Astrocyte of the spinal cord (primary cell): Measurements from ENCODE around the gene APBB2.
A peak's percentile ranks its signal among the peaks of the same experiment; 100 is the strongest.

Experiments used
- DNase-seq: peaks from one replicate; pipeline ENCODE4 v3.0.0; 2011; ENCODE audit warnings: low read depth, low spot score
- H3K4me3 ChIP-seq: 2 replicates; pipeline ENCODE4 v1.5.1; 2011; ENCODE audit warnings: low read depth, mild to moderate bottlenecking, low read length, moderate library complexity
- in situ Hi-C: cut with HindIII; loops from 2 replicates; pipeline ENCODE4 v1.10.0; 2017; ENCODE audit warnings: low sequenced_read_pairs
- TF ChIP-seq, protein P1 (sequence below): IDR thresholded peaks from 2 replicates; pipeline ENCODE4 v1.5.1; 2012; ENCODE audit warnings: low read depth, mild to moderate bottlenecking, low read length, inconsistent platforms

Gene APBB2

GRCh38 chr4:41069838-41070237, 144.5 kb downstream of the APBB2 start:
- no peak overlapping the region for H3K4me3 ChIP-seq
- TF ChIP-seq, protein P1, sequence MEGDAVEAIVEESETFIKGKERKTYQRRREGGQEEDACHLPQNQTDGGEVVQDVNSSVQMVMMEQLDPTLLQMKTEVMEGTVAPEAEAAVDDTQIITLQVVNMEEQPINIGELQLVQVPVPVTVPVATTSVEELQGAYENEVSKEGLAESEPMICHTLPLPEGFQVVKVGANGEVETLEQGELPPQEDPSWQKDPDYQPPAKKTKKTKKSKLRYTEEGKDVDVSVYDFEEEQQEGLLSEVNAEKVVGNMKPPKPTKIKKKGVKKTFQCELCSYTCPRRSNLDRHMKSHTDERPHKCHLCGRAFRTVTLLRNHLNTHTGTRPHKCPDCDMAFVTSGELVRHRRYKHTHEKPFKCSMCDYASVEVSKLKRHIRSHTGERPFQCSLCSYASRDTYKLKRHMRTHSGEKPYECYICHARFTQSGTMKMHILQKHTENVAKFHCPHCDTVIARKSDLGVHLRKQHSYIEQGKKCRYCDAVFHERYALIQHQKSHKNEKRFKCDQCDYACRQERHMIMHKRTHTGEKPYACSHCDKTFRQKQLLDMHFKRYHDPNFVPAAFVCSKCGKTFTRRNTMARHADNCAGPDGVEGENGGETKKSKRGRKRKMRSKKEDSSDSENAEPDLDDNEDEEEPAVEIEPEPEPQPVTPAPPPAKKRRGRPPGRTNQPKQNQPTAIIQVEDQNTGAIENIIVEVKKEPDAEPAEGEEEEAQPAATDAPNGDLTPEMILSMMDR = no peak
- in situ Hi-C loops = no loop called here

DNA sequence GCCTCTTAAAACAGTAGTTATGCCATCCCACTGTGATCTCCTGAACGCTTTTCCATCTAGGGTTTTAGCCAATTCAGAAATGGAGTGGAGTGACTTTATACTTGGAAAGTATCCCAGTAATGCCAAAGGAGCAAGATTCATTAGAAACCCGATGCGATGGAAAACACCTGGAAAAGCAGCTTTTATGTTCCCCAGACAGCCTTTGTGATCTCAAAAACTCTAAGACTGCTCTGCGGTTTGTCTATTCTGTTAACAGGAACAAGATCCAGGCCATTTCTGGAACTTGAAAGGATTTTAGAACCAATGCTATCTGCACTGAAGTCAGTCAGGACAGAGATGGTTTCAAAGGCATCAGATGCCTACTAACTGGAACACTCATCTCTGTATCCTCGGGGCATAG, 145.1 kb downstream of the APBB2 start:
- in situ Hi-C loops = no loop called here
- peak; percentile 61 for DNase-seq
- TF ChIP-seq, protein P1 = no peak

More at GRCh38 chr4:41069838-41070237, 144.5 kb downstream of the APBB2 start:
- DNase-seq = no peak

GRCh38 chr4:41067369-41067768, 147.0 kb downstream of the APBB2 start:
- in situ Hi-C loops = no loop called here

More for the DNA sequence above, 145.1 kb downstream of the APBB2 start:
- H3K4me3 ChIP-seq = no peak overlapping the region

DNA sequence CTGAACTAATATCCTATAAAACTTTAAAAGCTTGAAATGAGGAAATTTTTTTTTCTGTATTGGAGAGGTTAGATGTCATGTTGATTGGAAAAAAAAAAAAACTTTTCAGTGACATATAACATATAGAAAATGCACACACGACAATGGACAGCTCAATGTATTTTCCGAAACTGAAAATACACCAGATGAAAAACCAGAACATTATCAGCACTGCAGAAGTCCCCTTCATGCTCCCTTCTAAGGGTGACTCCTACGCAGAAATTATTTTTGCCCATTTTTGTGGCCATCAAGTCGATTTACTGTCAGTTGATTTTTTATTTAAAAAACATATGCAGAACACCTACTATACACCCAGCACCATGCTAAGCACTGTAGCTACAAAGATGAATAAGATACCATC, 148.3 kb downstream of the APBB2 start:
- DNase-seq = no peak
- TF ChIP-seq, protein P1 = no peak
- in situ Hi-C loops = no loop called here
- no peak overlapping the region for H3K4me3 ChIP-seq

More at GRCh38 chr4:41067369-41067768, 147.0 kb downstream of the APBB2 start:
- TF ChIP-seq, protein P1 = no peak
- no peak overlapping the region for H3K4me3 ChIP-seq
- no peak for DNase-seq

GRCh38 chr4:41065434-41066006, 148.8 kb downstream of the APBB2 start:
- no peak overlapping the region for H3K4me3 ChIP-seq
- in situ Hi-C loops = no loop called here
- TF ChIP-seq, protein P1 = no peak
- no peak for DNase-seq

DNA sequence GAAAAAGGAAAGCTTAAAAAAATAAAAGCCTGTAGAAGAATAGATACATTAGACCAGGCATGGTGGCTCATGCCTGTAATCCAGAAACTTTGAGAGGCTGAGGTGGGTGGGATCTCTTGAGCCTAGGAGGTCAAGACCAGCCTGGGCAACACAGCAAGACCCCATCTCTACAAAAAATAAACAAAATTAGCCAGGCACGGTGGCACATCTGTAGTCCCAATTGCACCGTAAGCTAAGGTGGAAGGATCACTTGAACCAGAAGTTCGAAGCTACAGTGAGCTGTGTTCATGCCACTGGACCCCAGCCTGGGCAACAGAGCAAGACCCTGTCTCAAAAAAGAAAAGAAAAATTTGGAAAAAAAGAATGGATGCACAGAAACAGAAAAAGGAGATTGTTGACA, 149.4 kb downstream of the APBB2 start:
- TF ChIP-seq, protein P1 = no peak

More for the DNA sequence above, 149.4 kb downstream of the APBB2 start:
- no peak for DNase-seq
- H3K4me3 ChIP-seq = no peak overlapping the region
- in situ Hi-C loops = no loop called here
